GM18951 (cell line): ENCODE data around the gene TBC1D3B.
"Not testable (repeated sequence)": the region's sequence is repeated elsewhere in the genome, so short reads cannot be mapped to it uniquely, and the experiment has no call there.

ENCODE experiments used
- POLR2A ChIP-seq: IDR thresholded peaks from 4 replicates; pipeline ENCODE4 v1.6.1; 2011; ENCODE audit warnings: mild to moderate bottlenecking; ENCODE audit not compliant: insufficient read length, insufficient read depth; ENCODE audit errors: extremely low read depth
- in situ Hi-C: fragments of 300-500 bp; cut with MboI; formaldehyde crosslinking; loops from one replicate; pipeline ENCODE4 v1.12.0; 2022; ENCODE audit warnings: low sequenced_read_pairs, mixed read lengths, inconsistent platforms; ENCODE audit not compliant: unreplicated experiment

The TBC1D3B gene

DNA sequence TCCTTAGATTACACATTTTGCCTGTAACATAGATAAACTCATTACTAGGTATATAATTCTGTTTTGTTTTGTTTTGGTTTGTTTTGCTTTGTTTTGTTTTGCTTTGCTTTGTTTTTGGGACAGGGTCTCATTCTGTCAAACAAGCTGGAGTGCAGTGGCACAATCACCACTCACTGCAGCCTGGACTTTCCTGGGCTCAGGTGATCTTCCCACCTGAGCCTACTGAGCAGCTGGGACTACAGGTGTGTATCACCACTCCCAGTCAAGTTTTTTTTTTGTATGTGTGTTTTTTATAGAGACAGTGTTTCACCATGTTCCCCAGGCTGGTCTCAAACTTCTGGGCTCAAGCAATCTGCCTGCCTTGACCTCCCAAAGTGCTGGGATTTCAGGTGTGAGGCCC, 33.1 kb upstream of the TBC1D3B start:
- in situ Hi-C loops: loop anchor here (25.0 kb wide), 1 partner anchor 278 kb away; the partner anchor contains the start of gene ZNHIT3
- TF ChIP-seq POLR2A: no peak

DNA sequence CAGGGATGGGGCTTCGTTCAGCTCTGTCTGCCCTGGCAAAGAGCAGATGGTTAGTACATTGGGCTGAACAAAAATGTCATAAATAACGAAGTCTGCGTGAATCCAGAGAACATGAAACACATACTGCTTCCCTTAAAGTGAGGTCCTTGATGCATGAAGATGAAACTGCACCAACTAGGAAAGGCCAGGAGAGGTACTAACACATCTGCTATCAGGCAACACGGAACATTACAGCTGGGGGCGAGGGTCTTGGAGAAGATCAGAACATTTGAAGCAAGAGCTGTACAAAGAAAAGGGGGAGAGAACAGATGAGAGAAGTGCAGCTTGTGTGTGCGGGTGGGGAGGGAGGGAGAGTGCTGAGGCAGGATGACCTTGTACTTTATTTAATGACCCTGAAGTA, 30.9 kb upstream of the TBC1D3B start:
- in situ Hi-C loops: loop anchor here (25.0 kb wide), 1 partner anchor 280 kb away; the partner anchor contains the start of gene ZNHIT3

DNA sequence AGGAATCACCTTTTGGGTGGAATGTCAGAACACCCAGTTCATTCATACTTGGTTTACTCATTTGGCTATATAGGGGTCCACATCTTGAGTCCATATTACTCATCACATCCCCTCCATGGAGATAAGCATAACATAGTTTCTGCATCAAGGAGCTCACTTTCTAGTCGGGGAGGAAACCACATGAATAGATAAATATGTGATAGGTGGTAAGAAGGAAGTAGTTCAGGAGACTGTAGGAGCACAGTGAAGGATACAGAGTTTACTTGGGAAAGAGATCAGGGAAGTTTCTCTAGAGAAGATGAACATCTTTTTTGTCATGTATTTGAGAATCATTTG, 30.0 kb upstream of the TBC1D3B start:
- in situ Hi-C loops: loop anchor here (25.0 kb wide), 1 partner anchor 281 kb away; the partner anchor contains the start of gene ZNHIT3

DNA sequence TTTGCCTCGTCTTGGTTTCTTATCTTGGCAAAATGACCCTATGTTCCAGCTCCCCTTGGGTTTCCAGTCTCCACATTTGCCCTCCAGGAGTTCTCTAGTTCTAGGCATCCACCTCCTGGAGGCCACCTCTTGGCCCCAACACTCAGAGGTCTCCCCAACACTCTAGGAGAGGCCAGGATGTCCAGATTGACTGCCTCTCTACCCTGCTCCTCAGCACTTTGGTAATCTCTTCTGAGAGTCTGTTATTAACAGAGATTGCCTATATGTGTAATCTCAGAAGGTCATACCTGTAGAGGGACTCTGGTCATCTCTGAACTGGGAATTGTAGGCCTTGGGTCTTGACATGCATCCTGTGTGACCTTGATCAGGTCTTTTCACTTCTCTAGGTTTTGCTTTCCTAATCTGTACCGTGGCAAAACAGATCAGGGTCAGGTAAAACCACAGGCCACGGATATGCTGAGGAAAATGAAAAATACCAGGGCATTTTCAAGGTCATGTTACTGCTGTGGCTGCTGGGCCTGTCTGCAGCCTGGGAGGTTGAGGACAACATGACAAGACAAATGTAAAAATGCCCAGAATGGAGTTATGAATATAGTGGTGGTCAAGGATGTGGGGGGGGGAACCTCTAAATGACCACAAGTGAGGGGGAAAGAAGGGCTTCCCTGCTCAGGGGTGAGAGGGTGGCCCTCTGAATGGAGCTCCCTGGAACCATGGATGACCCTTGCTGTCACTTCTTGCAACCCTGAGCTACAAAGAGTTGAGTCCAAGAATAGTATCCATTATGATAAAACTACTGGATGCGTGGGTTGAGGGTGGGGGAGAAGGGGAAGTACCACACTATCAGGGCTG, 29.4 kb upstream of the TBC1D3B start:
- no peak for TF ChIP-seq POLR2A

GRCh38 chr17:36204724-36205500, 28.5 kb upstream of the TBC1D3B start:
- in situ Hi-C loops: loop anchor here (25.0 kb wide), 1 partner anchor 282 kb away; the partner anchor contains the start of gene ZNHIT3
- TF ChIP-seq POLR2A: no peak

More for the DNA sequence above, 29.4 kb upstream of the TBC1D3B start:
- in situ Hi-C loops: loop anchor here (25.0 kb wide), 1 partner anchor 281 kb away; the partner anchor contains the start of gene ZNHIT3

DNA sequence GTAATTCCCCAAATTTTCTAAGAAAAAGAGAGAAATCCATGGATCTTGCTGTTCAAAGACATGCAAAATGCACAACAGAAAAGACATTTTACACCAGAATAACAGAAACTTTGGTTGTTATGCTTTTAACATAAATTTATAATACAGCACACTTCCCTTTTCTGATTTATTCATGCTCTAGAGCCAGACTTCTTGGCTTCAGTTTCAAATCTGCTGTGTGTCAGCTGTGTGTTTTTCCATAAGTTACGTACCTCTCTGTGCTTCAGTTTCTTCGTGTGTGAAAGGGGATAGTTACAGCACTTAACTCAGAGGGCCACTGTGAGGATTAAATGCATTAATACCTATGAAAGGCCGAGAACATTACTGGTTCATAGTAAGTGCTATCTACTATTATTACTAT, 26.9 kb upstream of the TBC1D3B start:
- in situ Hi-C loops: loop anchor here (25.0 kb wide), 1 partner anchor 284 kb away; the partner anchor contains the start of gene ZNHIT3
- TF ChIP-seq POLR2A: no peak

- in situ Hi-C loops: loop anchor here (25.0 kb wide), 1 partner anchor 286 kb away; the partner anchor contains the start of gene ZNHIT3
Observed at GRCh38 chr17:36201506-36201905, 25.1 kb upstream of the TBC1D3B start.

- in situ Hi-C loops: loop anchor here (25.0 kb wide), 1 partner anchor 286 kb away; the partner anchor contains the start of gene ZNHIT3
Observed at GRCh38 chr17:36201102-36201501, 24.7 kb upstream of the TBC1D3B start.

DNA sequence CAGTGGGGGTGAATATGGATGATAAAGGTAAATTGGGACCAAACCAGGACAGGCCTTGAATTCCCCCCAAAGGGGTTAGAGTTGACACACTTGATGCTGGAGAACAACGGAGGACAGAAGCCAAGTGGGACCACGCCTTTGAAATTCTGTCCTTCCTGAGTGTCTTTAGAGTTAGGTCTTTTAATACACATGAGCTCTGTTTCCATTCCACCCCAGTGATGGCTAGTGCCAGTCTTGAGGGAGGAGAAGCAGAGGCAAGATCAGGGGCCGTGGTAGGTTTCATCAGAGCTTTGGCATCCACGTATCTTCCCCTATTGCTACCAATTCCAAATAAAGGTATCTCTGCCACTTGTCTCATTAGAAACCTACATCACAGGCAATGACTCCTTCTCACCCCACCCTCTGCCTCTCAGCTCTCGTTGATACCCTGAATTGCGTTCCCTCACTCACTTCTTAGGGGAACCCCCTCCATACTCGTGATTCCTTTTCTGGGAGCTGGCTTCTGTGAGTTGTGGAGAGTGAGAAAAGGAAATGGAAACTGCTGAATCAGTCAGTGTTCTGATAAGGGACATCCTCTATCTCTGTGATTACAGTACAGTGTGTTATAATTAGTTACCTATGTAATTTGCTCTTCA, 22.5 kb upstream of the TBC1D3B start:
- TF ChIP-seq POLR2A: no peak
- in situ Hi-C loops: no loop called here

DNA sequence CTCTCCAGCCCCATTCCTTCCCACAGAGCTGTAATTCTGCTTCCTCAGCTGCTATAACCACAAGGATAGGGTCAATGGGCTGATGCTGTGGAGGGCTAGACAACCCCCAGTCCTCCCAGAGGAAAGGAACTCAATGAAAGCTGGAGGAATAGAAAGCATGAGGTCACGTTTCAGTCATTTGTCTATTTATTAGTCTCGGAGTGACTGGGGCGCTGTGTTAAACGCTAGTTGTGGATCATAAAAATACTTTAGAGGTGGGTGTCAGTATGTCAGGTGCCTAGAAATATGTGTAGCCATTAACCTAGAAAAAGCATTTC, 20.9 kb upstream of the TBC1D3B start:
- in situ Hi-C loops: no loop called here
- TF ChIP-seq POLR2A: no peak

- TF ChIP-seq POLR2A: no peak
- in situ Hi-C loops: no loop called here
Observed at GRCh38 chr17:36196131-36196486, 19.7 kb upstream of the TBC1D3B start.

- in situ Hi-C loops: no loop called here
- TF ChIP-seq POLR2A: no peak
Observed at GRCh38 chr17:36195434-36196130, 19.1 kb upstream of the TBC1D3B start.

- in situ Hi-C loops: not testable (repeated sequence)
Observed at GRCh38 chr17:36194832-36195433, 18.5 kb upstream of the TBC1D3B start.

DNA sequence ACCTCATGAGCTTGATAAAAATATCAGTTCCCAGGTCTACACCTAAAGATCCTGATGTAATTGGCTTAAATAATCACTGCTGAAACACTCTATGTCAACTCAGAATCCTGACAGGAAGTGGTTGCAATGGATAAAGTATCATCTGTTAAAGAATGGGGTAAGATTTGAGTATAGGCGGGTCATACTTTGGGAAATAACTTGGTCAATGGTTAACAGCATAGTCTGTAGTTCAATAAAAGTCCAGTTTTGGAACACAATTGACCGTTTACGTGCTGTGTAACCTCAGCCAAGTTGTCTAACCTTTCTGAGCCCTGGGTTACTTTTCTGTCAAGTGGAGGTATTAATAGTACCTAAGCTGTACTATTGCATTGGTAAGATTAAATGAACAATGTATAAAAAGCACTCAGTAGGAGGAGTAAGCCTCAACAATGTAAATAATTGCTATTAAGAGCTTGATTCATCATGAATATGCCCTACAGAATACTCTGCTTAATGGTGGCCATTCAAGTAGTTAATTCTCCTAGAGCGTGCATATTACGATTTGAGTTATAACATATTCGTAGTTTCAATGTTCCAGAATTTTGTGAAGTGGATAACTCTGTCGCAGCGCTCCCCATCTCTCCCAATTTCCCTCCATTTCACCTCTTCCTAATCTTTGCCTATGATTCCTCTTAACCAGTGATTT, 17.9 kb upstream of the TBC1D3B start:
- in situ Hi-C loops: not testable (repeated sequence)
